Type B pancreatic cell (in vitro differentiated cells): Measurements from ENCODE around the gene B3GNT7. TPM values are rescaled to one million over a fixed set of nuclear protein-coding genes. Genes with fewer than 3 reads are reported as not detected.

Experiments
- DNase-seq: peaks from one replicate; pipeline ENCODE4 v3.0.0; 2021; ENCODE audit warnings: mixed read lengths; ENCODE audit not compliant: unreplicated experiment; ENCODE audit errors: extremely low spot score
- H3K27ac Mint-ChIP-seq: 2 replicates; pipeline ENCODE4 v1.8.0; 2021; ENCODE audit warnings: mild to moderate bottlenecking, mixed read lengths
- H3K27me3 Mint-ChIP-seq: 2 replicates; pipeline ENCODE4 v1.8.0; 2021; ENCODE audit warnings: mixed read lengths
- H3K36me3 Mint-ChIP-seq: 2 replicates; pipeline ENCODE4 v1.8.0; 2021; ENCODE audit warnings: mixed read lengths
- H3K4me1 Mint-ChIP-seq: one replicate; pipeline ENCODE4 v1.8.0; 2021; ENCODE audit warnings: mixed read lengths; ENCODE audit not compliant: unreplicated experiment
- H3K4me3 Mint-ChIP-seq: 2 replicates; pipeline ENCODE4 v1.8.0; 2021; ENCODE audit warnings: mild to moderate bottlenecking, mixed read lengths
- H3K9me3 Mint-ChIP-seq: 2 replicates; pipeline ENCODE4 v1.8.0; 2021; ENCODE audit warnings: mixed read lengths
- total RNA-seq: library from RNA; stranded (reverse); gene quantifications from 2 replicates; pipeline ENCODE4 v1.2.1, GENCODE V29; 2021; ENCODE audit warnings: low replicate concordance
- TF ChIP-seq, protein P1 (sequence below): fragments of 200-600 bp; sonication (generic); conservative IDR thresholded peaks from 2 replicates; pipeline ENCODE4 v1.5.0; 2021; ENCODE audit warnings: antibody characterized with exemption, mild to moderate bottlenecking

The B3GNT7 gene
- total RNA-seq, 1 donor from 2014 or later = 6.8 TPM

GRCh38 chr2:231357931-231358330 lies 37.6 kb upstream of the B3GNT7 start:
- Mint-ChIP-seq H3K4me3 (no peak overlapping the region), H3K36me3 (peaks cover 6% of the 10 kb centered on the region), H3K9me3 (no peaks in the 10 kb centered on the region), H3K4me1 (peaks cover 15% of the 10 kb centered on the region), H3K27me3 (no peaks in the 10 kb centered on the region), H3K27ac (no peak overlapping the region)
- DNase-seq = no peak
- TF ChIP-seq, protein P1, sequence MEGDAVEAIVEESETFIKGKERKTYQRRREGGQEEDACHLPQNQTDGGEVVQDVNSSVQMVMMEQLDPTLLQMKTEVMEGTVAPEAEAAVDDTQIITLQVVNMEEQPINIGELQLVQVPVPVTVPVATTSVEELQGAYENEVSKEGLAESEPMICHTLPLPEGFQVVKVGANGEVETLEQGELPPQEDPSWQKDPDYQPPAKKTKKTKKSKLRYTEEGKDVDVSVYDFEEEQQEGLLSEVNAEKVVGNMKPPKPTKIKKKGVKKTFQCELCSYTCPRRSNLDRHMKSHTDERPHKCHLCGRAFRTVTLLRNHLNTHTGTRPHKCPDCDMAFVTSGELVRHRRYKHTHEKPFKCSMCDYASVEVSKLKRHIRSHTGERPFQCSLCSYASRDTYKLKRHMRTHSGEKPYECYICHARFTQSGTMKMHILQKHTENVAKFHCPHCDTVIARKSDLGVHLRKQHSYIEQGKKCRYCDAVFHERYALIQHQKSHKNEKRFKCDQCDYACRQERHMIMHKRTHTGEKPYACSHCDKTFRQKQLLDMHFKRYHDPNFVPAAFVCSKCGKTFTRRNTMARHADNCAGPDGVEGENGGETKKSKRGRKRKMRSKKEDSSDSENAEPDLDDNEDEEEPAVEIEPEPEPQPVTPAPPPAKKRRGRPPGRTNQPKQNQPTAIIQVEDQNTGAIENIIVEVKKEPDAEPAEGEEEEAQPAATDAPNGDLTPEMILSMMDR = no peak

- DNase-seq = no peak
- Mint-ChIP-seq H3K4me1 (peaks cover 15% of the 10 kb centered on the region), H3K36me3 (peaks cover 8% of the 10 kb centered on the region), H3K9me3 (no peaks in the 10 kb centered on the region), H3K4me3 (no peak overlapping the region), H3K27me3 (no peaks in the 10 kb centered on the region), H3K27ac (no peak overlapping the region)
- TF ChIP-seq, protein P1 = no peak
These were observed 36.1 kb upstream of the B3GNT7 start for GRCh38 chr2:231359441-231359840.

- Mint-ChIP-seq H3K36me3 (peaks cover 8% of the 10 kb centered on the region), H3K4me3 (no peak overlapping the region), H3K27me3 (no peaks in the 10 kb centered on the region), H3K27ac (no peak overlapping the region), H3K9me3 (no peaks in the 10 kb centered on the region), H3K4me1 (peaks cover 17% of the 10 kb centered on the region)
- TF ChIP-seq, protein P1 = no peak
- no peak for DNase-seq
These were observed 35.6 kb upstream of the B3GNT7 start for GRCh38 chr2:231359948-231360347.

- H3K27ac Mint-ChIP-seq = no peak overlapping the region
- H3K36me3 Mint-ChIP-seq = peaks cover 8% of the 10 kb centered on the region
- TF ChIP-seq, protein P1 = no peak
- no peak overlapping the region for H3K4me3 Mint-ChIP-seq
- no peaks in the 10 kb centered on the region for H3K27me3 Mint-ChIP-seq
- no peaks in the 10 kb centered on the region for H3K9me3 Mint-ChIP-seq
- H3K4me1 Mint-ChIP-seq = peaks cover 18% of the 10 kb centered on the region
- DNase-seq = no peak
These were observed 35.1 kb upstream of the B3GNT7 start for GRCh38 chr2:231360401-231360800.

DNA sequence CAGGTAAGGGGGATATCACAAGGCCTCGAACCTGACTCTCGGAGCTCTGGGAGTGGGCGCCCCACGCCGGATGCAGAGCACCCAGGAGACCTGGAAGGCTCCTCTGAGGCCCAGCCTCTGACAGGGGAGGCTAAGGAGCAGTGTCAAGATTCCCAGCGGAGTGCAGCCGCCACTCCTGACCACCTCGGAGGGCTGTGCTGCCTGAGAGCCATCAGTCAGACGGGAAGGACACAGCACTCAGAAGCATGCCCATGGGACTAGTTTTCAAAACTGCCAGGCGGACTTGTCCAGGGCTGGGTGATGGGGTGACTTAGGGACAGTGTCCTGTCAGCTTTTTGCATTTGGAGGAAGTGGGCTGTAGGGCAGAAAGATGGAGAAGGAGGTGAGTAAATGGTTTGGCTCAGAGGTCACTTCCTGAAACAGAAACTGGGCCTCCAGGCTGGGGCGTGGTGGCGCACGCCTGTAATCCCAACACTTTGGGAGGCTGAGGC lies 34.6 kb upstream of the B3GNT7 start:
- TF ChIP-seq, protein P1 = no peak
- no peaks in the 10 kb centered on the region for H3K9me3 Mint-ChIP-seq
- H3K36me3 Mint-ChIP-seq = peaks cover 8% of the 10 kb centered on the region
- DNase-seq = no peak
- no peaks in the 10 kb centered on the region for H3K27me3 Mint-ChIP-seq
- H3K4me3 Mint-ChIP-seq = no peak overlapping the region
- no peak overlapping the region for H3K27ac Mint-ChIP-seq
- peaks cover 14% of the 10 kb centered on the region for H3K4me1 Mint-ChIP-seq
